Endothelial cell (in vitro differentiated cells): ENCODE data around the gene SLC25A46. TPM values are rescaled to one million over a fixed set of nuclear protein-coding genes. Genes with fewer than 3 reads are reported as not detected.

Experiments
- DNase-seq: peaks from one replicate; pipeline ENCODE4 v3.0.0; 2021; ENCODE audit warnings: low spot score
- H3K27ac Mint-ChIP-seq: one replicate; pipeline ENCODE4 v1.8.0; 2021; ENCODE audit warnings: mixed read lengths, inconsistent platforms; ENCODE audit not compliant: unreplicated experiment
- H3K27me3 Mint-ChIP-seq: one replicate; pipeline ENCODE4 v1.8.0; 2021; ENCODE audit warnings: mild to moderate bottlenecking, moderate library complexity, mixed read lengths, inconsistent platforms; ENCODE audit not compliant: unreplicated experiment
- H3K36me3 Mint-ChIP-seq: one replicate; pipeline ENCODE4 v1.8.0; 2021; ENCODE audit warnings: mild to moderate bottlenecking, low read depth, mixed read lengths, inconsistent platforms; ENCODE audit not compliant: unreplicated experiment
- H3K4me1 Mint-ChIP-seq: one replicate; pipeline ENCODE4 v1.8.0; 2021; ENCODE audit warnings: mild to moderate bottlenecking, mixed read lengths, inconsistent platforms; ENCODE audit not compliant: unreplicated experiment
- H3K4me3 Mint-ChIP-seq: one replicate; pipeline ENCODE4 v1.8.0; 2021; ENCODE audit warnings: mild to moderate bottlenecking, mixed read lengths, inconsistent platforms; ENCODE audit not compliant: unreplicated experiment
- H3K9me3 Mint-ChIP-seq: one replicate; pipeline ENCODE4 v1.8.0; 2021; ENCODE audit warnings: mixed read lengths, inconsistent platforms; ENCODE audit not compliant: unreplicated experiment
- CTCF ChIP-seq: fragments of 200-600 bp; sonication (generic); IDR thresholded peaks from one replicate; pipeline ENCODE4 v1.5.0; 2021; ENCODE audit warnings: antibody characterized with exemption; ENCODE audit not compliant: unreplicated experiment
- total RNA-seq: library from RNA; stranded (reverse); fragmentation: NEBNext Ultra II Directional; extraction: Animal tissue kit (Norgen Biotek cat#: 25700); gene quantifications from one replicate; pipeline ENCODE4 v1.2.1, GENCODE V29; 2021; ENCODE audit not compliant: unreplicated experiment

The SLC25A46 gene
- total RNA-seq, 1 donor from 2014 or later: 31.6 TPM

- Mint-ChIP-seq H3K9me3 (no peaks in the 10 kb centered on the region), H3K36me3 (peaks cover 8% of the 10 kb centered on the region), H3K4me3 (no peak overlapping the region), H3K4me1 (peaks cover 10% of the 10 kb centered on the region), H3K27me3 (peaks cover 11% of the 10 kb centered on the region), H3K27ac (no peak overlapping the region)
- TF ChIP-seq CTCF: no peak
- no peak for DNase-seq
These were observed 2.1 kb upstream of the SLC25A46 start for GRCh38 chr5:110736753-110737152.

- Mint-ChIP-seq H3K9me3 (no peaks in the 10 kb centered on the region), H3K4me3 (peak overlapping the region; percentile 98), H3K27ac (peak overlapping the region; percentile 99), H3K36me3 (no peaks in the 10 kb centered on the region), H3K4me1 (peaks cover 10% of the 10 kb centered on the region), H3K27me3 (peaks cover 11% of the 10 kb centered on the region)
- DNase-seq: no peak
- no peak for TF ChIP-seq CTCF
These were observed 350 bp upstream of the SLC25A46 start for GRCh38 chr5:110738503-110738811.

GRCh38 chr5:110751902-110752762 is 13.3 kb downstream of the SLC25A46 start:
- Mint-ChIP-seq H3K4me1 (peaks cover 2% of the 10 kb centered on the region), H3K36me3 (no peaks in the 10 kb centered on the region), H3K27me3 (peaks cover 3% of the 10 kb centered on the region), H3K4me3 (no peak overlapping the region), H3K9me3 (no peaks in the 10 kb centered on the region), H3K27ac (no peak overlapping the region)
- DNase-seq: no peak
- no peak for TF ChIP-seq CTCF

GRCh38 chr5:110752953-110753352 is 14.1 kb downstream of the SLC25A46 start:
- Mint-ChIP-seq H3K4me3 (no peak overlapping the region), H3K36me3 (no peaks in the 10 kb centered on the region), H3K27me3 (peaks cover 3% of the 10 kb centered on the region), H3K4me1 (peaks cover 2% of the 10 kb centered on the region), H3K9me3 (no peaks in the 10 kb centered on the region), H3K27ac (no peak overlapping the region)
- TF ChIP-seq CTCF: no peak
- no peak for DNase-seq

GRCh38 chr5:110753600-110753999 is 14.8 kb downstream of the SLC25A46 start:
- Mint-ChIP-seq H3K27me3 (peaks cover 3% of the 10 kb centered on the region), H3K27ac (no peak overlapping the region), H3K9me3 (no peaks in the 10 kb centered on the region)

More at GRCh38 chr5:110753600-110753999, 14.8 kb downstream of the SLC25A46 start:
- DNase-seq: no peak
- TF ChIP-seq CTCF: no peak
- Mint-ChIP-seq H3K4me3 (no peak overlapping the region), H3K4me1 (peaks cover 2% of the 10 kb centered on the region), H3K36me3 (no peaks in the 10 kb centered on the region)
